Measurements from ENCODE around the gene KCNQ2. TPM values are rescaled to one million over a fixed set of nuclear protein-coding genes. Genes with fewer than 3 reads are reported as not detected.

The KCNQ2 gene
- not detected for total RNA-seq
- polyA plus RNA-seq, result not detected
- long read RNA-seq, donor 1, result 0 reads
- long read RNA-seq, donor 2, result 0 reads

GRCh38 chr20:63471981-63472831 lies at the start of gene KCNQ2:
TSS of gene KCNQ2 (minus strand) at chr20:63472655. CDS start at chr20:63472463, 192 bp downstream.
- no peaks in the 10 kb centered on the region for H3K36me3 ChIP-seq (ENCODE audit: control insufficient read depth in 1 of 2, insufficient read depth in 2 of 2, low read length in 1 of 2)
- no peaks in the 10 kb centered on the region for H3K9me3 ChIP-seq (ENCODE audit: control insufficient read depth, low read length)
- no peaks in the 10 kb centered on the region for H3K4me1 ChIP-seq (ENCODE audit: control insufficient read depth in 1 of 2, insufficient read depth in 2 of 2, low read length in 2 of 2)
- WGBS, 2 donors, result 1 to 2% methylated on average over 54 to 111 of the region's 111 CpGs
- intact Hi-C loops (cut with DNase I), result no loop called here
- H3K27ac ChIP-seq (ENCODE audit: low read depth in 1 of 2, low read length in 2 of 2), result no peak within 1 kb of the TSS
- DNase-seq (no peak), ATAC-seq (ENCODE audit: low FRiP score) (no peak)
- no peak within 1 kb of the TSS for H3K4me3 ChIP-seq (ENCODE audit: low read length in 2 of 2)
- H3K27me3 ChIP-seq (ENCODE audit: control insufficient read depth in 1 of 2, insufficient read depth in 2 of 2, low read length in 1 of 2), result no peaks in the 10 kb centered on the region

GRCh38 chr20:63521602-63522001 lies 49.1 kb upstream of the KCNQ2 start:
- intact Hi-C loops (cut with DNase I), result no loop called here
- no peaks in the 10 kb centered on the region for H3K4me1 ChIP-seq (ENCODE audit: control insufficient read depth in 1 of 2, insufficient read depth in 2 of 2, low read length in 2 of 2)
- peak overlapping the region; percentile 71 to 80 for H3K4me3 ChIP-seq (ENCODE audit: low read length in 2 of 2)
- no peaks in the 10 kb centered on the region for H3K36me3 ChIP-seq (ENCODE audit: control insufficient read depth in 1 of 2, insufficient read depth in 2 of 2, low read length in 1 of 2)
- no peaks in the 10 kb centered on the region for H3K9me3 ChIP-seq (ENCODE audit: control insufficient read depth, low read length)
- 12 to 14% methylated on average over 18 to 23 of the region's 23 CpGs for WGBS, 2 donors
- no peaks in the 10 kb centered on the region for H3K27me3 ChIP-seq (ENCODE audit: control insufficient read depth in 1 of 2, insufficient read depth in 2 of 2, low read length in 1 of 2)
- DNase-seq (peak in 1 of 2 donors; percentile 70), ATAC-seq (ENCODE audit: low FRiP score) (no peak)
- no peak overlapping the region for H3K27ac ChIP-seq (ENCODE audit: low read depth in 1 of 2, low read length in 2 of 2)

GRCh38 chr20:63520934-63521601 lies 48.6 kb upstream of the KCNQ2 start:
- peak; percentile 83 for ATAC-seq (ENCODE audit: low FRiP score)

GRCh38 chr20:63520504-63520933 lies 48.1 kb upstream of the KCNQ2 start, which contains the start of gene PPDPF:
TSS of gene PPDPF (plus strand) at chr20:63520765. CDS start at chr20:63521309, 544 bp downstream.
- no peaks in the 10 kb centered on the region for H3K4me1 ChIP-seq (ENCODE audit: control insufficient read depth in 1 of 2, insufficient read depth in 2 of 2, low read length in 2 of 2)
- no peaks in the 10 kb centered on the region for H3K27me3 ChIP-seq (ENCODE audit: control insufficient read depth in 1 of 2, insufficient read depth in 2 of 2, low read length in 1 of 2)
- H3K27ac ChIP-seq (ENCODE audit: low read depth in 1 of 2, low read length in 2 of 2), result peak within 1 kb of the TSS in 1 of 2 donors; percentile 55
- H3K36me3 ChIP-seq (ENCODE audit: control insufficient read depth in 1 of 2, insufficient read depth in 2 of 2, low read length in 1 of 2), result no peaks in the 10 kb centered on the region
- H3K9me3 ChIP-seq (ENCODE audit: control insufficient read depth, low read length), result no peaks in the 10 kb centered on the region
- intact Hi-C loops (cut with DNase I), result no loop called here
- DNase-seq (peak; percentile 87 to 94), ATAC-seq (ENCODE audit: low FRiP score) (peak; percentile 91)
- H3K4me3 ChIP-seq (ENCODE audit: low read length in 2 of 2), result peak within 1 kb of the TSS; percentile 78 to 80
- 0 to 1% methylated on average over 55 to 64 of the region's 64 CpGs for WGBS, 2 donors

More at GRCh38 chr20:63520934-63521601, 48.6 kb upstream of the KCNQ2 start:
- WGBS, 2 donors, result 0% methylated on average over 42 to 68 of the region's 68 CpGs
- peak overlapping the region; percentile 71 to 80 for H3K4me3 ChIP-seq (ENCODE audit: low read length in 2 of 2)
- peak; percentile 86 to 89 for DNase-seq
- H3K27ac ChIP-seq (ENCODE audit: low read depth in 1 of 2, low read length in 2 of 2), result no peak overlapping the region
- no peaks in the 10 kb centered on the region for H3K27me3 ChIP-seq (ENCODE audit: control insufficient read depth in 1 of 2, insufficient read depth in 2 of 2, low read length in 1 of 2)
- H3K36me3 ChIP-seq (ENCODE audit: control insufficient read depth in 1 of 2, insufficient read depth in 2 of 2, low read length in 1 of 2), result no peaks in the 10 kb centered on the region
- H3K9me3 ChIP-seq (ENCODE audit: control insufficient read depth, low read length), result no peaks in the 10 kb centered on the region
- intact Hi-C loops (cut with DNase I), result no loop called here
- no peaks in the 10 kb centered on the region for H3K4me1 ChIP-seq (ENCODE audit: control insufficient read depth in 1 of 2, insufficient read depth in 2 of 2, low read length in 2 of 2)

GRCh38 chr20:63519668-63520503 lies 47.4 kb upstream of the KCNQ2 start:
- H3K4me1 ChIP-seq (ENCODE audit: control insufficient read depth in 1 of 2, insufficient read depth in 2 of 2, low read length in 2 of 2), result no peaks in the 10 kb centered on the region
- peak overlapping the region; percentile 78 to 80 for H3K4me3 ChIP-seq (ENCODE audit: low read length in 2 of 2)
- no peaks in the 10 kb centered on the region for H3K36me3 ChIP-seq (ENCODE audit: control insufficient read depth in 1 of 2, insufficient read depth in 2 of 2, low read length in 1 of 2)
- peak; percentile 79 for ATAC-seq (ENCODE audit: low FRiP score)
- no peaks in the 10 kb centered on the region for H3K27me3 ChIP-seq (ENCODE audit: control insufficient read depth in 1 of 2, insufficient read depth in 2 of 2, low read length in 1 of 2)
- peak; percentile 78 to 89 for DNase-seq
- intact Hi-C loops (cut with DNase I), result no loop called here
- H3K9me3 ChIP-seq (ENCODE audit: control insufficient read depth, low read length), result no peaks in the 10 kb centered on the region
- H3K27ac ChIP-seq (ENCODE audit: low read depth in 1 of 2, low read length in 2 of 2), result peak overlapping the region in 1 of 2 donors; percentile 20
- 1 to 2% methylated on average over 63 to 72 of the region's 72 CpGs for WGBS, 2 donors

GRCh38 chr20:63518946-63519667 lies 46.7 kb upstream of the KCNQ2 start:
- no peaks in the 10 kb centered on the region for H3K9me3 ChIP-seq (ENCODE audit: control insufficient read depth, low read length)
- intact Hi-C loops (cut with DNase I), result no loop called here
- H3K27me3 ChIP-seq (ENCODE audit: control insufficient read depth in 1 of 2, insufficient read depth in 2 of 2, low read length in 1 of 2), result no peaks in the 10 kb centered on the region
- no peaks in the 10 kb centered on the region for H3K36me3 ChIP-seq (ENCODE audit: control insufficient read depth in 1 of 2, insufficient read depth in 2 of 2, low read length in 1 of 2)
- no peak overlapping the region for H3K4me3 ChIP-seq (ENCODE audit: low read length in 2 of 2)
- no peak overlapping the region for H3K27ac ChIP-seq (ENCODE audit: low read depth in 1 of 2, low read length in 2 of 2)
- DNase-seq (peak; percentile 54 to 80), ATAC-seq (ENCODE audit: low FRiP score) (no peak)
- 74 to 76% methylated on average over 30 to 32 of the region's 32 CpGs for WGBS, 2 donors
- no peaks in the 10 kb centered on the region for H3K4me1 ChIP-seq (ENCODE audit: control insufficient read depth in 1 of 2, insufficient read depth in 2 of 2, low read length in 2 of 2)

GRCh38 chr20:63518351-63518861 lies 46.0 kb upstream of the KCNQ2 start:
- H3K36me3 ChIP-seq (ENCODE audit: control insufficient read depth in 1 of 2, insufficient read depth in 2 of 2, low read length in 1 of 2), result no peaks in the 10 kb centered on the region
- H3K27me3 ChIP-seq (ENCODE audit: control insufficient read depth in 1 of 2, insufficient read depth in 2 of 2, low read length in 1 of 2), result no peaks in the 10 kb centered on the region
- H3K4me1 ChIP-seq (ENCODE audit: control insufficient read depth in 1 of 2, insufficient read depth in 2 of 2, low read length in 2 of 2), result no peaks in the 10 kb centered on the region
- ATAC-seq (ENCODE audit: low FRiP score), result no peak
- H3K9me3 ChIP-seq (ENCODE audit: control insufficient read depth, low read length), result no peaks in the 10 kb centered on the region
- 83 to 86% methylated on average over 20 of the region's 20 CpGs for WGBS, 2 donors
- no peak overlapping the region for H3K4me3 ChIP-seq (ENCODE audit: low read length in 2 of 2)
- no peak overlapping the region for H3K27ac ChIP-seq (ENCODE audit: low read depth in 1 of 2, low read length in 2 of 2)
- DNase-seq, result peak in 1 of 2 donors; percentile 46
- intact Hi-C loops (cut with DNase I), result no loop called here
